Neural cell (in vitro differentiated cells): ENCODE measurements around the gene ETFA. TPM values are rescaled to one million over a fixed set of nuclear protein-coding genes. Genes with fewer than 3 reads are reported as not detected.

Experiments used
- H2AFZ ChIP-seq: fragments of 200-600, 300-800 bp; sonication (generic), shearing (Covaris generic); 2 replicates; pipeline ENCODE4 v1.6.0; 2014; ENCODE audit warnings: low read depth, mild to moderate bottlenecking, antibody characterized with exemption, low read length, moderate library complexity
- H3F3A ChIP-seq: fragments of 200-600 bp; shearing (Covaris generic); 2 replicates; pipeline ENCODE4 v1.6.1; 2016; ENCODE audit warnings: mild to moderate bottlenecking, moderate library complexity, mixed read lengths, antibody characterized with exemption, low read length; ENCODE audit not compliant: insufficient read depth, poor library complexity, severe bottlenecking
- H3K27ac ChIP-seq: fragments of 200-600, 300-800 bp; sonication (generic), shearing (Covaris generic); 2 replicates; pipeline ENCODE4 v1.5.1; 2014; ENCODE audit warnings: mild to moderate bottlenecking, low read length, moderate library complexity
- H3K27me3 ChIP-seq: fragments of 300-800, 200-600 bp; sonication (generic), shearing (Covaris generic); 2 replicates; pipeline ENCODE4 v1.6.0; 2014; ENCODE audit warnings: mild to moderate bottlenecking, low read depth, low read length, moderate library complexity; ENCODE audit not compliant: insufficient read depth
- H3K36me3 ChIP-seq: fragments of 300-800, 200-600 bp; sonication (generic), shearing (Covaris generic); 2 replicates; pipeline ENCODE4 v1.5.1; 2014; ENCODE audit warnings: mild to moderate bottlenecking, antibody characterized with exemption, low read length, moderate library complexity; ENCODE audit not compliant: insufficient read depth
- H3K4me2 ChIP-seq: fragments of 300-800, 200-600 bp; sonication (generic), shearing (Covaris generic); 2 replicates; pipeline ENCODE4 v1.6.0; 2014; ENCODE audit warnings: mild to moderate bottlenecking, low read length
- H3K4me3 ChIP-seq: fragments of 300-800, 200-600 bp; sonication (generic), shearing (Covaris generic); 2 replicates; pipeline ENCODE4 v1.5.1; 2014; ENCODE audit warnings: mild to moderate bottlenecking, low read length, moderate library complexity
- H3K79me2 ChIP-seq: fragments of 200-600 bp; shearing (Covaris generic); replicated peaks from 2 replicates; pipeline ENCODE4 v1.6.0; 2014; ENCODE audit warnings: mild to moderate bottlenecking, low read length, moderate library complexity; ENCODE audit not compliant: insufficient read depth
- H3K9ac ChIP-seq: fragments of 300-800, 200-600 bp; sonication (generic), shearing (Covaris generic); 2 replicates; pipeline ENCODE4 v1.6.1; 2016; ENCODE audit warnings: mild to moderate bottlenecking, low read length, mixed read lengths
- H3K9me2 ChIP-seq: fragments of 200-600 bp; shearing (Covaris generic); 2 replicates; pipeline ENCODE4 v1.6.1; 2016; ENCODE audit warnings: mild to moderate bottlenecking, low read length, mixed read lengths; ENCODE audit not compliant: insufficient read depth
- H3K9me3 ChIP-seq: fragments of 200-600, 300-800 bp; sonication (generic), shearing (Covaris generic); 2 replicates; pipeline ENCODE4 v1.6.1; 2016; ENCODE audit warnings: mild to moderate bottlenecking, mixed run types, low read length, moderate library complexity, mixed read lengths
- H4K20me1 ChIP-seq: fragments of 200-600 bp; shearing (Covaris generic); 2 replicates; pipeline ENCODE4 v1.6.1; 2016; ENCODE audit warnings: mild to moderate bottlenecking, mixed run types; ENCODE audit not compliant: insufficient read depth
- CTCF ChIP-seq: fragments of 450-650 bp; IDR thresholded peaks from 2 replicates; pipeline ENCODE4 v1.5.1; 2014; ENCODE audit warnings: antibody characterized with exemption, mild to moderate bottlenecking, moderate library complexity; ENCODE audit not compliant: poor library complexity, severe bottlenecking
- EP300 ChIP-seq: fragments of 450-650 bp; conservative IDR thresholded peaks from 2 replicates; pipeline ENCODE4 v1.6.1; 2014; ENCODE audit warnings: antibody characterized with exemption, mild to moderate bottlenecking, moderate library complexity; ENCODE audit not compliant: poor library complexity, severe bottlenecking
- EZH2 ChIP-seq: fragments of 200-600, 300-800 bp; shearing (Covaris generic), sonication (generic); IDR thresholded peaks from 2 replicates; pipeline ENCODE4 v1.6.1; 2014; ENCODE audit warnings: antibody characterized with exemption, low read length, borderline replicate concordance, mild to moderate bottlenecking; ENCODE audit not compliant: insufficient read depth, poor library complexity, severe bottlenecking
- MXI1 ChIP-seq: fragments of 450-650 bp; conservative IDR thresholded peaks from 2 replicates; pipeline ENCODE4 v1.6.1; 2014; ENCODE audit warnings: antibody characterized with exemption, mild to moderate bottlenecking; ENCODE audit not compliant: poor library complexity, severe bottlenecking
- POLR2AphosphoS5 ChIP-seq: IDR thresholded peaks from 2 replicates; pipeline ENCODE4 v1.6.1; 2012
- RAD21 ChIP-seq: fragments of 450-650 bp; conservative IDR thresholded peaks from 2 replicates; pipeline ENCODE4 v1.6.1; 2014; ENCODE audit warnings: antibody characterized with exemption, mild to moderate bottlenecking, moderate library complexity
- REST ChIP-seq: IDR thresholded peaks from 2 replicates; pipeline ENCODE4 v1.6.1; 2012; ENCODE audit warnings: borderline replicate concordance
- SMC3 ChIP-seq: fragments of 450-650 bp; conservative IDR thresholded peaks from 2 replicates; pipeline ENCODE4 v1.6.1; 2014; ENCODE audit warnings: antibody characterized with exemption, mild to moderate bottlenecking, moderate library complexity; ENCODE audit not compliant: poor library complexity
- TAF1 ChIP-seq: IDR thresholded peaks from 2 replicates; pipeline ENCODE4 v1.6.1; 2012; ENCODE audit warnings: low read depth
- polyA plus RNA-seq: library from polyadenylated mRNA; depleted of rRNA; stranded (reverse); fragments of >200 nt; gene quantifications from 2 replicates; pipeline ENCODE4 v1.2.3, GENCODE V29; 2014

Gene ETFA
- polyA plus RNA-seq, 1 donor from 2014 or later = 145 TPM

- H3F3A ChIP-seq = no peaks in the 10 kb centered on the region
- H3K79me2 ChIP-seq = no peaks in the 10 kb centered on the region
- no peak overlapping the region for H2AFZ ChIP-seq
- no peaks in the 10 kb centered on the region for H3K27me3 ChIP-seq
- no peak overlapping the region for H3K4me2 ChIP-seq
- no peaks in the 10 kb centered on the region for H3K9me2 ChIP-seq
- no peaks in the 10 kb centered on the region for H3K9me3 ChIP-seq
- TF ChIP-seq EP300 = no peak
- TF ChIP-seq MXI1 = no peak
- no peak for TF ChIP-seq REST
- TF ChIP-seq TAF1 = no peak
- TF ChIP-seq POLR2AphosphoS5 = no peak
- TF ChIP-seq SMC3 = no peak
- TF ChIP-seq CTCF = no peak
- no peak for TF ChIP-seq RAD21
- no peak for TF ChIP-seq EZH2
- no peaks in the 10 kb centered on the region for H3K36me3 ChIP-seq
- H3K4me3 ChIP-seq = no peak overlapping the region
- H4K20me1 ChIP-seq = no peaks in the 10 kb centered on the region
- H3K27ac ChIP-seq = no peak overlapping the region
- H3K9ac ChIP-seq = no peak overlapping the region
Observed at GRCh38 chr15:76203346-76204108, 107.7 kb downstream of the ETFA start.

- Histone ChIP-seq H3K27ac (no peak overlapping the region), H3K9me2 (no peaks in the 10 kb centered on the region), H3F3A (no peaks in the 10 kb centered on the region), H2AFZ (no peak overlapping the region), H4K20me1 (no peaks in the 10 kb centered on the region), H3K9me3 (no peaks in the 10 kb centered on the region), H3K4me2 (no peak overlapping the region), H3K27me3 (no peaks in the 10 kb centered on the region), H3K79me2 (no peaks in the 10 kb centered on the region), H3K9ac (no peak overlapping the region), H3K36me3 (no peaks in the 10 kb centered on the region), H3K4me3 (no peak overlapping the region)
- no peak for TF ChIP-seq REST
Observed at GRCh38 chr15:76201536-76202255, 109.6 kb downstream of the ETFA start.
